GM23338 (cell line): Measurements from ENCODE around the gene FSIP1. TPM values are rescaled to one million over a fixed set of nuclear protein-coding genes. Genes with fewer than 3 reads are reported as not detected.
A peak's percentile ranks its signal among the peaks of the same experiment; 100 is the strongest.

Source experiments
- ATAC-seq: fragments of 200-7000 bp; cut with Tn5 transposase; 3 replicates; pipeline ENCODE4 v1.9.1; 2020
- DNase-seq: peaks from one replicate; pipeline ENCODE4 v3.0.0-alpha.2; 2015; ENCODE audit warnings: low spot score
- H2AFZ ChIP-seq: fragments of 200-600 bp; sonication (generic); 2 replicates; pipeline ENCODE4 v1.8.0; 2016; ENCODE audit warnings: antibody characterized with exemption, mild to moderate bottlenecking, moderate library complexity
- H3F3A ChIP-seq: fragments of 200-600 bp; sonication (generic); replicated peaks from 2 replicates; pipeline ENCODE4 v1.8.0; 2017; ENCODE audit warnings: antibody characterized with exemption, mixed run types, low read depth
- H3K27ac ChIP-seq: fragments of 200-600 bp; sonication (generic); 2 replicates; pipeline ENCODE4 v1.6.1; 2016; ENCODE audit warnings: low read depth
- H3K27me3 ChIP-seq: fragments of 200-600 bp; sonication (generic); 2 replicates; pipeline ENCODE4 v1.8.0; 2016; ENCODE audit warnings: mild to moderate bottlenecking, mixed run types, moderate library complexity; ENCODE audit not compliant: insufficient read depth
- H3K36me3 ChIP-seq: fragments of 200-600 bp; sonication (generic); 2 replicates; pipeline ENCODE4 v1.8.0; 2016; ENCODE audit warnings: mild to moderate bottlenecking; ENCODE audit not compliant: insufficient read depth
- H3K4me1 ChIP-seq: fragments of 200-600 bp; sonication (generic); 2 replicates; pipeline ENCODE4 v1.8.0; 2016; ENCODE audit warnings: mild to moderate bottlenecking, moderate library complexity; ENCODE audit not compliant: insufficient read depth
- H3K4me2 ChIP-seq: fragments of 200-600 bp; sonication (generic); 2 replicates; pipeline ENCODE4 v1.7.1; 2017; ENCODE audit warnings: mixed run types
- H3K4me3 ChIP-seq: fragments of 200-600 bp; sonication (generic); 2 replicates; pipeline ENCODE4 v1.6.1; 2016; ENCODE audit warnings: mixed run types
- H3K79me2 ChIP-seq: fragments of 200-600 bp; sonication (generic); replicated peaks from 2 replicates; pipeline ENCODE4 v1.8.0; 2017; ENCODE audit warnings: mild to moderate bottlenecking; ENCODE audit not compliant: insufficient read depth
- H3K9me2 ChIP-seq: fragments of 200-600 bp; sonication (generic); 2 replicates; pipeline ENCODE4 v1.8.0; 2017; ENCODE audit not compliant: insufficient read depth
- H4K20me1 ChIP-seq: fragments of 200-600 bp; sonication (generic); replicated peaks from 2 replicates; pipeline ENCODE4 v1.8.0; 2017; ENCODE audit warnings: mild to moderate bottlenecking; ENCODE audit not compliant: insufficient read depth
- H3K27ac Mint-ChIP-seq: 2 replicates; pipeline ENCODE4 v1.8.0; 2020; ENCODE audit warnings: inconsistent platforms, mild to moderate bottlenecking, moderate library complexity, mixed read lengths
- H3K27me3 Mint-ChIP-seq: 3 replicates; pipeline ENCODE4 v1.8.0; 2022; ENCODE audit warnings: low read depth, mild to moderate bottlenecking, moderate library complexity, mixed read lengths, inconsistent platforms; ENCODE audit not compliant: insufficient read depth, poor library complexity
- H3K36me3 Mint-ChIP-seq: 3 replicates; pipeline ENCODE4 v1.8.0; 2021; ENCODE audit warnings: low read depth, mild to moderate bottlenecking, inconsistent platforms, moderate library complexity, mixed read lengths
- H3K4me1 Mint-ChIP-seq: 3 replicates; pipeline ENCODE4 v1.8.0; 2020; ENCODE audit warnings: mild to moderate bottlenecking, inconsistent platforms, mixed read lengths
- H3K4me3 Mint-ChIP-seq: 3 replicates; pipeline ENCODE4 v1.8.0; 2021; ENCODE audit warnings: moderate library complexity, mild to moderate bottlenecking, inconsistent platforms, mixed read lengths
- H3K9me3 Mint-ChIP-seq: 3 replicates; pipeline ENCODE4 v1.8.0; 2020; ENCODE audit warnings: moderate library complexity, mild to moderate bottlenecking, inconsistent platforms, mixed read lengths
- CREB1 ChIP-seq: fragments of 250-450 bp; sonication (Bioruptor Pico); IDR thresholded peaks from 2 replicates; pipeline ENCODE4 v1.5.0; 2020; ENCODE audit warnings: low read depth, mild to moderate bottlenecking, moderate library complexity
- EZH2 ChIP-seq: fragments of 200-600 bp; sonication (generic); IDR thresholded peaks from one replicate; pipeline ENCODE4 v1.8.0; 2017; ENCODE audit warnings: antibody characterized with exemption, mild to moderate bottlenecking, low read depth; ENCODE audit not compliant: unreplicated experiment
- JUNB ChIP-seq: IDR thresholded peaks from one replicate; pipeline ENCODE4 v1.6.1; 2016; ENCODE audit warnings: antibody characterized with exemption; ENCODE audit not compliant: unreplicated experiment
- NANOG ChIP-seq: IDR thresholded peaks from 2 replicates; pipeline ENCODE4 v1.6.1; 2016; ENCODE audit warnings: antibody characterized with exemption, borderline replicate concordance
- POLR2AphosphoS5 ChIP-seq: IDR thresholded peaks from 2 replicates; pipeline ENCODE4 v1.6.1; 2016; ENCODE audit warnings: antibody characterized with exemption, low read depth
- STAT1 ChIP-seq: IDR thresholded peaks from one replicate; pipeline ENCODE4 v1.6.1; 2016; ENCODE audit warnings: antibody characterized with exemption; ENCODE audit not compliant: unreplicated experiment
- ZNF331 ChIP-seq: fragments of 250-450 bp; sonication (Bioruptor Pico); IDR thresholded peaks from 2 replicates; pipeline ENCODE4 v1.5.0; 2020; ENCODE audit warnings: low read depth, mild to moderate bottlenecking, moderate library complexity
- polyA plus RNA-seq: library from polyadenylated mRNA; unstranded; fragments of >200 nt; fragmentation: Nextera tagmentation; extraction: Ambion mirVana; gene quantifications from 2 replicates; pipeline ENCODE4 v1.2.1, GENCODE V29; 2016
- total RNA-seq: library from RNA; depleted of rRNA; stranded (reverse); fragments of >200 nt; shearing (Covaris generic); gene quantifications from 2 replicates; pipeline ENCODE4 v1.2.3, GENCODE V29; 2014
- TF ChIP-seq, protein P1 (sequence below): fragments of 250-450 bp; sonication (Bioruptor Pico); IDR thresholded peaks from 2 replicates; pipeline ENCODE4 v1.5.0; 2020; ENCODE audit warnings: mild to moderate bottlenecking, moderate library complexity
- TF ChIP-seq, protein P2 (sequence below), 2 experiments: fragments of 200-600 bp in 1 of 2; sonication (generic) in 1 of 2; conservative IDR thresholded peaks; 2 replicates each; pipeline versions ENCODE4 v1.5.1 to v1.6.1; 2016 to 2017; ENCODE audit warnings: antibody characterized with exemption in 2 of 2, low read depth in 2 of 2, mild to moderate bottlenecking in 2 of 2, moderate library complexity in 1 of 2
- TF ChIP-seq, protein P3 (sequence below): IDR thresholded peaks from one replicate; pipeline ENCODE4 v1.6.1; 2018; ENCODE audit warnings: antibody characterized with exemption; ENCODE audit not compliant: unreplicated experiment
- TF ChIP-seq, protein P4 (sequence below): IDR thresholded peaks from 2 replicates; pipeline ENCODE4 v1.6.1; 2016; ENCODE audit warnings: antibody characterized with exemption

The FSIP1 gene
- total and polyA plus RNA-seq, 2 experiments from 2014 or later, result 0.92 to 2.1 TPM

DNA sequence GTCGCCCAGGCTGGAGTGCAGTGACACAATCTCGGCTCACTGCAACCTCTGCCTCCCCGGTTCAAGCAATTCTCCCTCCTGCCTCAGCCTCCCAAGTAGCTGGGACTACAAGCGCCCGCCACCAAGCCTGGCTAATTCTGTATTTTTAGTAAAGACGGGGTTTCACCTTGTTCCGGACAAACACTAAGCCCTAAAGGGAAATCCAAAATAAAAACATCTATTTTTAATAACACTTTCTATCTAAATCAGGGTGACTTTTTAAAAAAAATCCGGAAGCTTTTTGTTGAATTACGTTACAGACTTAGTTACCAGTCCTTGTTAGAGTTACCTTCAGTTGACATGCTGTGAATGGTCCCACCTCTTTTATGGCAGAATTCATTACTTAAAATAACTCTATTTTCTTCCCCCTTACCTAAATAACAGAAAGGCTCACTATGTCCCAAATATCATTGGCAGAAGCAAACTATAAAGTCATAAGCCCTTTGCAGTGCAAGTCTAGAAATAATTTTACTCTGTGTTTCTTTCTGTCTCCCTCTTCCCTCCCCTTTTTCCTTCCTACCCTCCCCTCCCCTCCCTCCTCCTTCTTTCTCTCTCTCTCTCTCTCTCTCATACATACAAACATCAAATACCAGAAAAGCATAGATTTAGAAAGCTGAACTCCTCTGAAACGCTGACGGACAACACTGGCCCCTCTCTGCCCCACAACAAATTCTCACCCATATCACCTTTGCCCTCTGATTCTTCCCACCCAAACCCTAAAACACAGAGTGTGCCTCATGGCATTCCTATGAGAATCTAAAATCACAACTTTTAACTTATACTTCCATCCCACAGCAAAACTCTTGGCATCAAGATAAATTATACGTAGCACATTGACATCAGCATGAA, 183.4 kb downstream of the FSIP1 start:
- Mint-ChIP-seq H3K27me3 (no peaks in the 10 kb centered on the region), H3K36me3 (peaks cover 21% of the 10 kb centered on the region), H3K27ac (no peak overlapping the region), H3K9me3 (no peaks in the 10 kb centered on the region), H3K4me1 (peaks cover 11% of the 10 kb centered on the region; the same call in 2 of the 3 replicates), H3K4me3 (no peak overlapping the region)
- ATAC-seq, result peak; percentile 9; the same call in 1 of the 3 replicates
- H3K4me2 ChIP-seq, result no peak overlapping the region
- no peak for TF ChIP-seq CREB1 (CRISPR knock-in tag)
- TF ChIP-seq, protein P1, sequence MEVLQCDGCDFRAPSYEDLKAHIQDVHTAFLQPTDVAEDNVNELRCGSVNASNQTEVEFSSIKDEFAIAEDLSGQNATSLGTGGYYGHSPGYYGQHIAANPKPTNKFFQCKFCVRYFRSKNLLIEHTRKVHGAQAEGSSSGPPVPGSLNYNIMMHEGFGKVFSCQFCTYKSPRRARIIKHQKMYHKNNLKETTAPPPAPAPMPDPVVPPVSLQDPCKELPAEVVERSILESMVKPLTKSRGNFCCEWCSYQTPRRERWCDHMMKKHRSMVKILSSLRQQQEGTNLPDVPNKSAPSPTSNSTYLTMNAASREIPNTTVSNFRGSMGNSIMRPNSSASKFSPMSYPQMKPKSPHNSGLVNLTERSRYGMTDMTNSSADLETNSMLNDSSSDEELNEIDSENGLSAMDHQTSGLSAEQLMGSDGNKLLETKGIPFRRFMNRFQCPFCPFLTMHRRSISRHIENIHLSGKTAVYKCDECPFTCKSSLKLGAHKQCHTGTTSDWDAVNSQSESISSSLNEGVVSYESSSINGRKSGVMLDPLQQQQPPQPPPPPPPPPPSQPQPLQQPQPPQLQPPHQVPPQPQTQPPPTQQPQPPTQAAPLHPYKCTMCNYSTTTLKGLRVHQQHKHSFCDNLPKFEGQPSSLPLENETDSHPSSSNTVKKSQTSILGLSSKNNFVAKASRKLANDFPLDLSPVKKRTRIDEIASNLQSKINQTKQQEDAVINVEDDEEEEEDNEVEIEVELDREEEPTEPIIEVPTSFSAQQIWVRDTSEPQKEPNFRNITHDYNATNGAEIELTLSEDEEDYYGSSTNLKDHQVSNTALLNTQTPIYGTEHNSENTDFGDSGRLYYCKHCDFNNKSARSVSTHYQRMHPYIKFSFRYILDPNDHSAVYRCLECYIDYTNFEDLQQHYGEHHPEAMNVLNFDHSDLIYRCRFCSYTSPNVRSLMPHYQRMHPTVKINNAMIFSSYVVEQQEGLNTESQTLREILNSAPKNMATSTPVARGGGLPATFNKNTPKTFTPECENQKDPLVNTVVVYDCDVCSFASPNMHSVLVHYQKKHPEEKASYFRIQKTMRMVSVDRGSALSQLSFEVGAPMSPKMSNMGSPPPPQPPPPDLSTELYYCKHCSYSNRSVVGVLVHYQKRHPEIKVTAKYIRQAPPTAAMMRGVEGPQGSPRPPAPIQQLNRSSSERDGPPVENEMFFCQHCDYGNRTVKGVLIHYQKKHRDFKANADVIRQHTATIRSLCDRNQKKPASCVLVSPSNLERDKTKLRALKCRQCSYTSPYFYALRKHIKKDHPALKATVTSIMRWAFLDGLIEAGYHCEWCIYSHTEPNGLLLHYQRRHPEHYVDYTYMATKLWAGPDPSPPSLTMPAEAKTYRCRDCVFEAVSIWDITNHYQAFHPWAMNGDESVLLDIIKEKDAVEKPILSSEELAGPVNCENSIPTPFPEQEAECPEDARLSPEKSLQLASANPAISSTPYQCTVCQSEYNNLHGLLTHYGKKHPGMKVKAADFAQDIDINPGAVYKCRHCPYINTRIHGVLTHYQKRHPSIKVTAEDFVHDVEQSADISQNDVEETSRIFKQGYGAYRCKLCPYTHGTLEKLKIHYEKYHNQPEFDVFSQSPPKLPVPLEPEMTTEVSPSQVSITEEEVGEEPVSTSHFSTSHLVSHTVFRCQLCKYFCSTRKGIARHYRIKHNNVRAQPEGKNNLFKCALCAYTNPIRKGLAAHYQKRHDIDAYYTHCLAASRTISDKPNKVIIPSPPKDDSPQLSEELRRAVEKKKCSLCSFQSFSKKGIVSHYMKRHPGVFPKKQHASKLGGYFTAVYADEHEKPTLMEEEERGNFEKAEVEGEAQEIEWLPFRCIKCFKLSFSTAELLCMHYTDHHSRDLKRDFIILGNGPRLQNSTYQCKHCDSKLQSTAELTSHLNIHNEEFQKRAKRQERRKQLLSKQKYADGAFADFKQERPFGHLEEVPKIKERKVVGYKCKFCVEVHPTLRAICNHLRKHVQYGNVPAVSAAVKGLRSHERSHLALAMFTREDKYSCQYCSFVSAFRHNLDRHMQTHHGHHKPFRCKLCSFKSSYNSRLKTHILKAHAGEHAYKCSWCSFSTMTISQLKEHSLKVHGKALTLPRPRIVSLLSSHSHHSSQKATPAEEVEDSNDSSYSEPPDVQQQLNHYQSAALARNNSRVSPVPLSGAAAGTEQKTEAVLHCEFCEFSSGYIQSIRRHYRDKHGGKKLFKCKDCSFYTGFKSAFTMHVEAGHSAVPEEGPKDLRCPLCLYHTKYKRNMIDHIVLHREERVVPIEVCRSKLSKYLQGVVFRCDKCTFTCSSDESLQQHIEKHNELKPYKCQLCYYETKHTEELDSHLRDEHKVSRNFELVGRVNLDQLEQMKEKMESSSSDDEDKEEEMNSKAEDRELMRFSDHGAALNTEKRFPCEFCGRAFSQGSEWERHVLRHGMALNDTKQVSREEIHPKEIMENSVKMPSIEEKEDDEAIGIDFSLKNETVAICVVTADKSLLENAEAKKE (CRISPR knock-in tag), result no peak
- no peak for TF ChIP-seq EZH2
- TF ChIP-seq, protein P2, sequence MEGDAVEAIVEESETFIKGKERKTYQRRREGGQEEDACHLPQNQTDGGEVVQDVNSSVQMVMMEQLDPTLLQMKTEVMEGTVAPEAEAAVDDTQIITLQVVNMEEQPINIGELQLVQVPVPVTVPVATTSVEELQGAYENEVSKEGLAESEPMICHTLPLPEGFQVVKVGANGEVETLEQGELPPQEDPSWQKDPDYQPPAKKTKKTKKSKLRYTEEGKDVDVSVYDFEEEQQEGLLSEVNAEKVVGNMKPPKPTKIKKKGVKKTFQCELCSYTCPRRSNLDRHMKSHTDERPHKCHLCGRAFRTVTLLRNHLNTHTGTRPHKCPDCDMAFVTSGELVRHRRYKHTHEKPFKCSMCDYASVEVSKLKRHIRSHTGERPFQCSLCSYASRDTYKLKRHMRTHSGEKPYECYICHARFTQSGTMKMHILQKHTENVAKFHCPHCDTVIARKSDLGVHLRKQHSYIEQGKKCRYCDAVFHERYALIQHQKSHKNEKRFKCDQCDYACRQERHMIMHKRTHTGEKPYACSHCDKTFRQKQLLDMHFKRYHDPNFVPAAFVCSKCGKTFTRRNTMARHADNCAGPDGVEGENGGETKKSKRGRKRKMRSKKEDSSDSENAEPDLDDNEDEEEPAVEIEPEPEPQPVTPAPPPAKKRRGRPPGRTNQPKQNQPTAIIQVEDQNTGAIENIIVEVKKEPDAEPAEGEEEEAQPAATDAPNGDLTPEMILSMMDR (conservative IDR thresholded peaks at IDR 0.05; ENCODE audit: low read depth in 2 of 2), result no peak
- TF ChIP-seq, protein P3, sequence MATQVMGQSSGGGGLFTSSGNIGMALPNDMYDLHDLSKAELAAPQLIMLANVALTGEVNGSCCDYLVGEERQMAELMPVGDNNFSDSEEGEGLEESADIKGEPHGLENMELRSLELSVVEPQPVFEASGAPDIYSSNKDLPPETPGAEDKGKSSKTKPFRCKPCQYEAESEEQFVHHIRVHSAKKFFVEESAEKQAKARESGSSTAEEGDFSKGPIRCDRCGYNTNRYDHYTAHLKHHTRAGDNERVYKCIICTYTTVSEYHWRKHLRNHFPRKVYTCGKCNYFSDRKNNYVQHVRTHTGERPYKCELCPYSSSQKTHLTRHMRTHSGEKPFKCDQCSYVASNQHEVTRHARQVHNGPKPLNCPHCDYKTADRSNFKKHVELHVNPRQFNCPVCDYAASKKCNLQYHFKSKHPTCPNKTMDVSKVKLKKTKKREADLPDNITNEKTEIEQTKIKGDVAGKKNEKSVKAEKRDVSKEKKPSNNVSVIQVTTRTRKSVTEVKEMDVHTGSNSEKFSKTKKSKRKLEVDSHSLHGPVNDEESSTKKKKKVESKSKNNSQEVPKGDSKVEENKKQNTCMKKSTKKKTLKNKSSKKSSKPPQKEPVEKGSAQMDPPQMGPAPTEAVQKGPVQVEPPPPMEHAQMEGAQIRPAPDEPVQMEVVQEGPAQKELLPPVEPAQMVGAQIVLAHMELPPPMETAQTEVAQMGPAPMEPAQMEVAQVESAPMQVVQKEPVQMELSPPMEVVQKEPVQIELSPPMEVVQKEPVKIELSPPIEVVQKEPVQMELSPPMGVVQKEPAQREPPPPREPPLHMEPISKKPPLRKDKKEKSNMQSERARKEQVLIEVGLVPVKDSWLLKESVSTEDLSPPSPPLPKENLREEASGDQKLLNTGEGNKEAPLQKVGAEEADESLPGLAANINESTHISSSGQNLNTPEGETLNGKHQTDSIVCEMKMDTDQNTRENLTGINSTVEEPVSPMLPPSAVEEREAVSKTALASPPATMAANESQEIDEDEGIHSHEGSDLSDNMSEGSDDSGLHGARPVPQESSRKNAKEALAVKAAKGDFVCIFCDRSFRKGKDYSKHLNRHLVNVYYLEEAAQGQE, result no peak
- TF ChIP-seq ZNF331 (CRISPR knock-in tag), result no peak
- no peak for TF ChIP-seq NANOG
- no peak for TF ChIP-seq STAT1
- TF ChIP-seq, protein P4, sequence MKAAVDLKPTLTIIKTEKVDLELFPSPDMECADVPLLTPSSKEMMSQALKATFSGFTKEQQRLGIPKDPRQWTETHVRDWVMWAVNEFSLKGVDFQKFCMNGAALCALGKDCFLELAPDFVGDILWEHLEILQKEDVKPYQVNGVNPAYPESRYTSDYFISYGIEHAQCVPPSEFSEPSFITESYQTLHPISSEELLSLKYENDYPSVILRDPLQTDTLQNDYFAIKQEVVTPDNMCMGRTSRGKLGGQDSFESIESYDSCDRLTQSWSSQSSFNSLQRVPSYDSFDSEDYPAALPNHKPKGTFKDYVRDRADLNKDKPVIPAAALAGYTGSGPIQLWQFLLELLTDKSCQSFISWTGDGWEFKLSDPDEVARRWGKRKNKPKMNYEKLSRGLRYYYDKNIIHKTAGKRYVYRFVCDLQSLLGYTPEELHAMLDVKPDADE, result no peak
- no peak for TF ChIP-seq POLR2AphosphoS5
- no peak for TF ChIP-seq JUNB
- H3K9me2 ChIP-seq, result no peaks in the 10 kb centered on the region
- no peaks in the 10 kb centered on the region for H3K27me3 ChIP-seq
- DNase-seq, result no peak
- no peak overlapping the region for H2AFZ ChIP-seq
- no peak overlapping the region for H3K27ac ChIP-seq
- no peaks in the 10 kb centered on the region for H3K4me1 ChIP-seq
- no peaks in the 10 kb centered on the region for H3F3A ChIP-seq
- no peaks in the 10 kb centered on the region for H4K20me1 ChIP-seq
- H3K36me3 ChIP-seq, result peaks cover 25% of the 10 kb centered on the region
- H3K4me3 ChIP-seq, result no peak overlapping the region
- no peaks in the 10 kb centered on the region for H3K79me2 ChIP-seq
